BLaER1 (cell line): ENCODE results near the gene WDR31.

Source experiments
- H3K27ac ChIP-seq: shearing (Covaris generic); formaldehyde crosslinking; 2 replicates; pipeline ENCODE4 v1.8.1; 2022
- H3K27me3 ChIP-seq: shearing (Covaris generic); formaldehyde crosslinking; 2 replicates; pipeline ENCODE4 v1.8.1; 2022
- H3K36me3 ChIP-seq: shearing (Covaris generic); formaldehyde crosslinking; 2 replicates; pipeline ENCODE4 v1.8.1; 2022
- H3K4me1 ChIP-seq: shearing (Covaris generic); formaldehyde crosslinking; 2 replicates; pipeline ENCODE4 v1.8.1; 2022
- H3K4me2 ChIP-seq: shearing (Covaris generic); formaldehyde crosslinking; 2 replicates; pipeline ENCODE4 v1.8.1; 2022
- H3K4me3 ChIP-seq: shearing (Covaris generic); formaldehyde crosslinking; 2 replicates; pipeline ENCODE4 v1.8.1; 2022
- H3K9ac ChIP-seq: shearing (Covaris generic); formaldehyde crosslinking; 2 replicates; pipeline ENCODE4 v1.8.1; 2022
- H3K9me3 ChIP-seq: shearing (Covaris generic); formaldehyde crosslinking; 2 replicates; pipeline ENCODE4 v1.8.1; 2022
- H4K20me1 ChIP-seq: shearing (Covaris generic); formaldehyde crosslinking; 2 replicates; pipeline ENCODE4 v1.8.1; 2022
- Cebpa-rat ChIP-seq: shearing (Covaris generic); IDR thresholded peaks from 2 replicates; pipeline ENCODE4 v1.8.1; 2022

Gene WDR31

DNA sequence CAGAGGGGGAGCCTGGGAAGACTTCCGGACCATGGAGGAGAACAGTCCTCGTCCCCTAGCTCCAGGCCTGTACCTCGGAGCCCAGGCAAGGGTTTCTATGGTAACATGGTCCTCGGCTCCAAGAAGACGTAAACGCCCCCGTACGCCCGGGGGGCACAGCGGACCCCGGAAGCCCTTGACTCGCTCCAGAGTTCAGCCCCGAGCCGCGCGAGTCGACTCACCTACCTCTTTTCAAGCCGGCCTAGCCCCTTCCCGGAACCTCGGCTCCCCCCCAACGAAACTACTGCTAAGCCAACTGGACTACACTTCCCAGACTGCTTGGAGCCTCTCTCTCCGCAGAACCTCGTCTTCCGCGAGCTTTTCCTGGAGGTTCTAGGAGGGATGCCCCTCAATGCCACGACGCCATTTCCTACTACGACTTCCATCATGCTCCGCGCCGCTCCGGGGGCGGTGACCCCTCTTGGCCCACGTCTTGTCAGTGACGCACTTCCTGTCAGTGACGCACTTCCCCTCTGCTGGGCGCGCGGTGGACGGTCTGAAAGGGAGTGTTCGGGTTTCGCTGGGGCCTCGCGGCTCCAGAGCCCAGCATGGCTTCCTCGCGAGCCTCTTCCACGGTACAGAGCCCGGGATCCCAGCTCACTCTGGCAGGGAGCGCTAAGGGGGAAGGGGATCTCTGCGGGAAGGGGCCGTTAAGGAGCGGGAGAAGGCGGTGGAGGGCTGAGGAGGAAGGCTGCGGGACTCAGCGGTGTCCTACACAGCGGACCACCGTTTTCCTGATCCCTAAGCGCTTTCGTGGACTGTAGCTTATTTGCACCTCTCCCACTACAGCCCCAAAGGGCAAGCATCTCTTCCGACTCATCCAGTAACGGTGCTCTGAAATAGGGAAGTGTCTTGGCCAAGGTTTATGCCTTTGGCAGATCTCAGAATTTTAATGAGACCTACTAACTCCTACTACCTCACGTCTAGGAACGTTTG, 64.6 kb downstream of the WDR31 start, which contains the start of the genes CDC26 and PRPF4:
Gene CDC26 (minus strand): TSS at position 416 of the 975 bp plus-strand sequence. CDS start 3,065 bp downstream, outside the sequence.
Gene PRPF4 (plus strand): TSS at position 502 of the 975 bp plus-strand sequence. CDS start 86 bp downstream, at position 588.
- Histone ChIP-seq H3K4me3 (peak within 1 kb of the TSS; percentile 86), H3K36me3 (peaks cover 68% of the 10 kb centered on the region), H4K20me1 (peaks cover 30% of the 10 kb centered on the region), H3K9me3 (no peaks in the 10 kb centered on the region), H3K4me1 (peaks cover 29% of the 10 kb centered on the region), H3K9ac (peak within 1 kb of the TSS; percentile 92), H3K27me3 (no peaks in the 10 kb centered on the region), H3K4me2 (peak within 1 kb of the TSS; percentile 88), H3K27ac (peak within 1 kb of the TSS; percentile 92)
- no peak for TF ChIP-seq Cebpa-rat

DNA sequence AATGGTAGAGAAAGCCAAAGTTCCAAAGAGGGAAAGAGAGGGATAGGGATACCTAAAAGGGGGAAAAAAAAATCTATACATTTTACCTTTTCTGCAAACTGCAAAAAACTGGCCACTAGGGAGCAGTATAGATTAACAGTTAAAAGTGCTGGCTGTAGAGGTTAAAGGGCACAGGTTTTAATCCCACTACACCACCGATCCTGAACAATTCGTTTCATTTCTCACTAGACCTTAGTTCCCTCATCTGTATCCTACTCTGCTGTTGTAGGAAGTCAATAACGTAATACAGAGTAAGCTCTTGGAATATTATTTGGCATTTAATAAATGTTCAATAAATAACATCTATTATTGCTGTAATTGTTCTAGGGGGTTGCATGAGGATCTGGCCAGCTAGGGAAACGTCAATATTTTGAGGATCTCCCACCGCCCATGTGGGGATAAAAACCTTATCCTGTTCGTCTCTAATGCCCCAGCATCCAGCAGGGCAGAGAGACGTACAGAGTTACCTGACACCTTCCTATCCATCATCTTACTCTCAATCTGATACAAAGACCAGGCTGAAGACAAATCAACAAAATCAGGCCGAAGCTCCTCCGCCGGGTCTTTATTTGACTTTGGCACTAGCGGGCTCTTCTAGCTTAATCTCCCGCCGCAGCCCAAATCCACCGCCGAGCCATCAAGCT, 65.5 kb downstream of the WDR31 start:
- Histone ChIP-seq H3K27ac (peak overlapping the region; percentile 92), H3K4me3 (peak overlapping the region; percentile 86), H3K27me3 (no peaks in the 10 kb centered on the region), H3K9me3 (no peaks in the 10 kb centered on the region), H3K4me2 (peak overlapping the region; percentile 85), H3K9ac (peak overlapping the region; percentile 92), H3K4me1 (peaks cover 29% of the 10 kb centered on the region), H4K20me1 (peaks cover 22% of the 10 kb centered on the region), H3K36me3 (peaks cover 68% of the 10 kb centered on the region)
- no peak for TF ChIP-seq Cebpa-rat

DNA sequence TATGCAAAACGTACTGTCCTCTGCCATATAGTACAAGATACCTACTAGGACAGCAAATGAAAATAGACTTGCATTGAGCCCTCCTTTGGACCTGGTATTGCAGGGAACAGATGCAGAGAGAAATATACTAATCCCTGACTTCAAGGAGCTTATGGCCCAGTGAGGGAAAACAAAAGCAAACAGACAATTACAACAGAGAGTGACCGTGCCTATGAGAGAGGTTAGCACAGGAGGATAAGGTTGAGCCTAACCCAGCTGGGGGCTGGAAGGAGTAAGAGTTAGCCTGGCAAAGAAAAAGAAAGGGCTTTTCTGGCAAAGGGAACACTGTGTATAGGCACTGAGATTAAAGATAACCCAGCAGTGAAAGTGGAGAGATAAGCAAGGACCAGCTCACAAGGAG, 70.2 kb downstream of the WDR31 start:
- Histone ChIP-seq H4K20me1 (peaks cover 7% of the 10 kb centered on the region; the same call in 1 of the 2 replicates), H3K4me2 (no peak overlapping the region), H3K4me1 (peaks cover 8% of the 10 kb centered on the region), H3K9me3 (no peaks in the 10 kb centered on the region), H3K27ac (no peak overlapping the region), H3K27me3 (no peaks in the 10 kb centered on the region), H3K36me3 (peaks cover 84% of the 10 kb centered on the region), H3K9ac (no peak overlapping the region), H3K4me3 (no peak overlapping the region)
- no peak for TF ChIP-seq Cebpa-rat

DNA sequence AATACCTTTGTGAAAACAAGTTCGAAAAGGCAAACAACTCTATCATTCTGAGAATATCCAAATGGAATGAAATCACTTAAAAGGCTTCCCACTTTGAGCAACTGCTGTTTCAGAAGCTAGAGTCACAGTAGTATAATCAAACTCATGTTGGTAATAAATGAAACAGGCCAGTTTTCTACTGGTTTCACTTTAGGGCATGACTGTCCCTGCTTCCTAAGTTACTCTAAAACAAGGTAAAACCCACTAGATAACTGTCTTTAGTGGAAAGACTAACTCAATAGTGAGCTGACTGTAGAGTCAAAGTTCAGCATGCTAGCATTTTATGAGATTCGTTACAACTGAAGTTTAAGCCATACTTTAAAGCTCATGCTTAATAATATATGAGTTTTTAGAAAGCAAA, 70.7 kb downstream of the WDR31 start:
- Histone ChIP-seq H3K4me1 (peaks cover 8% of the 10 kb centered on the region), H3K27ac (no peak overlapping the region), H3K9me3 (no peaks in the 10 kb centered on the region), H3K9ac (no peak overlapping the region), H3K4me2 (no peak overlapping the region), H3K36me3 (peaks cover 86% of the 10 kb centered on the region), H4K20me1 (peaks cover 7% of the 10 kb centered on the region; the same call in 1 of the 2 replicates), H3K4me3 (no peak overlapping the region), H3K27me3 (no peaks in the 10 kb centered on the region)
- TF ChIP-seq Cebpa-rat, result no peak

DNA sequence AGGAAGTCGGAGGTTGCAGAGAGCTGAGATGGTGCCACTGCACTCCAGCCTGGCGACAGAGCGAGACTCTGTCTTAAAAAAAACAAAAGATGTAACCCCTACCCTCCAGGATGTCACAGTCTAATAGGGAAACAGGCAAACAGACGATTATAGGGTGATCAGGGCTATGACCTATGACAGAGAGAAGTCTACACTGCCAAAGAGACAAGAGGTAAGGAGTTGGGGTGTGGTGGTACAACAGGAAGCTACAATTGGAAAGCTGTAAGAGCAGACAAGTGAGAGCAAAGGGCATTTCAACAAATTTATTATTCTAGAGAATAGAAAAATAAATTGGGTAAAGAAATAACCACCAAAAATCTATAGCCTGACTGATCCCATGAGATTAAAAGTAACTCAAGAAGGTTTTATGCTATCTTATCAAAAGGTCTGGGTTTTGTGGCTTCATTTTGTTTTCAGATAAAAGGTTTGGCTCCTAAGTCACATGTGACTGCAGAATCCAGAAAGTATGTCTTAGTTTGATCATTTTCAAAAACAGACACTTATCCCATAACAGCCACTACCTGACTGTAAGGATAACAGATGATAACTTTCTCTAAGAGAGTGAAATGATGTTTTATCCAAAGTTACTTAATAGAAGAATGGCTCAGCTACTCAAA, 72.0 kb downstream of the WDR31 start:
- H3K36me3 ChIP-seq, result peaks cover 92% of the 10 kb centered on the region
- no peak for TF ChIP-seq Cebpa-rat

DNA sequence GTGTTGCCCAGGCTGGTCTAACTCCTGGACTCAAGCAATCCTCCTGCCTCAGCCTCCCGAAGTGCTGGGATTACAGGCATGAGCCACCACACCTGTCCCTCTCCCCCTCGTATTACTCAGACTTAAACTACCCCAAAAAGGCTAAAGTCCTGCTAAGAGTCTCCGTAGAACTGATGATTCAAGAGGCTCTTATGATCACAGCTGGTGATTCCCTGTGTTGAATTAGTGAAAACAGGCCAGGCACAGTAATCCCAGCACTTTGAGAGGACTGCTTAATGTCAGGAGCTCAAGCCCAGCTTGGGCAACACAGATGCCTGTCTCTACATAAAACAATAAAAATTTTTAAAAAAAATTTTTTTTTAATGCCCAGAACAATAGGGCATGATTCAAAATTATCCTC, 73.9 kb downstream of the WDR31 start:
- Histone ChIP-seq H3K4me3 (no peak overlapping the region), H3K9ac (no peak overlapping the region), H3K36me3 (peaks cover 92% of the 10 kb centered on the region), H3K4me2 (no peak overlapping the region), H4K20me1 (no peaks in the 10 kb centered on the region), H3K9me3 (no peaks in the 10 kb centered on the region), H3K4me1 (no peaks in the 10 kb centered on the region), H3K27me3 (no peaks in the 10 kb centered on the region), H3K27ac (no peak overlapping the region)
- no peak for TF ChIP-seq Cebpa-rat

More for the DNA sequence above, 72.0 kb downstream of the WDR31 start:
- Histone ChIP-seq H3K9me3 (no peaks in the 10 kb centered on the region), H4K20me1 (no peaks in the 10 kb centered on the region), H3K27ac (no peak overlapping the region), H3K4me1 (no peaks in the 10 kb centered on the region), H3K9ac (no peak overlapping the region), H3K4me3 (no peak overlapping the region), H3K4me2 (no peak overlapping the region), H3K27me3 (no peaks in the 10 kb centered on the region)
